AG08396 (cell line): ENCODE measurements around the gene CISD1.

ENCODE experiments used
- DNase-seq: peaks from one replicate; pipeline ENCODE4 v3.0.0; 2012; ENCODE audit warnings: low spot score, mixed read lengths

The CISD1 gene

GRCh38 chr10:58266003-58266825, 2.7 kb upstream of the CISD1 start:
- peak; percentile 23 for DNase-seq

GRCh38 chr10:58266826-58267712, 1.9 kb upstream of the CISD1 start:
- peak; percentile 34 for DNase-seq

GRCh38 chr10:58267713-58268453, 1.1 kb upstream of the CISD1 start, which contains the start of gene IPMK:
Gene IPMK (minus strand): TSS chr10:58267894. CDS start chr10:58267611, 283 bp downstream.
- peak; percentile 91 for DNase-seq

- no peak for DNase-seq
Observed at GRCh38 chr10:58268454-58268945, 462 bp upstream of the CISD1 start.

GRCh38 chr10:58269782-58270290, 874 bp downstream of the CISD1 start:
- no peak for DNase-seq

- no peak for DNase-seq
Observed at GRCh38 chr10:58275261-58275660, 6.3 kb downstream of the CISD1 start.

GRCh38 chr10:58275908-58276307, 6.9 kb downstream of the CISD1 start:
- no peak for DNase-seq

- no peak for DNase-seq
Observed at GRCh38 chr10:58278274-58278961, 9.5 kb downstream of the CISD1 start.

GRCh38 chr10:58278962-58279307, 10.0 kb downstream of the CISD1 start:
- DNase-seq: no peak

- DNase-seq: no peak
Observed at GRCh38 chr10:58280477-58280876, 11.5 kb downstream of the CISD1 start.

GRCh38 chr10:58281092-58281752, 12.3 kb downstream of the CISD1 start:
- DNase-seq: no peak

GRCh38 chr10:58282615-58283014, 13.7 kb downstream of the CISD1 start:
- no peak for DNase-seq

GRCh38 chr10:58291538-58292174, 22.7 kb downstream of the CISD1 start:
- peak; percentile 34 for DNase-seq

GRCh38 chr10:58293989-58294388, 25.0 kb downstream of the CISD1 start:
- no peak for DNase-seq

- DNase-seq: peak; percentile 43
Observed at GRCh38 chr10:58299580-58299979, 30.6 kb downstream of the CISD1 start.

GRCh38 chr10:58300676-58301075, 31.7 kb downstream of the CISD1 start:
- DNase-seq: no peak

GRCh38 chr10:58302254-58302653, 33.3 kb downstream of the CISD1 start:
- no peak for DNase-seq

- no peak for DNase-seq
Observed at GRCh38 chr10:58304099-58304633, 35.2 kb downstream of the CISD1 start.

GRCh38 chr10:58305821-58306220, 36.9 kb downstream of the CISD1 start:
- DNase-seq: no peak

GRCh38 chr10:58307676-58308075, 38.7 kb downstream of the CISD1 start:
- no peak for DNase-seq
